Lower lobe of right lung (tissue), 2 donors: Measurements from ENCODE around the gene JAG2. TPM values are rescaled to one million over a fixed set of nuclear protein-coding genes. Genes with fewer than 3 reads are reported as not detected.

Experiments
- ATAC-seq, 2 donors: fragments of 200-7000 bp; cut with Tn5 transposase; one replicate each; pipeline ENCODE4 v1.9.1; 2020 to 2022; ENCODE audit warnings: mild to moderate bottlenecking in 2 of 2, moderate library complexity in 2 of 2
- DNase-seq: peaks from one replicate; pipeline ENCODE4 v3.0.0-alpha.2; 2020
- H3K27ac ChIP-seq: fragments of 200-600 bp; one replicate; pipeline ENCODE4 v1.8.0; 2022
- H3K27me3 ChIP-seq: fragments of 200-600 bp; one replicate; pipeline ENCODE4 v1.8.0; 2022; ENCODE audit warnings: low read depth
- H3K36me3 ChIP-seq: fragments of 200-600 bp; one replicate; pipeline ENCODE4 v1.8.0; 2022; ENCODE audit warnings: mild to moderate bottlenecking
- H3K4me1 ChIP-seq: fragments of 200-600 bp; one replicate; pipeline ENCODE4 v1.8.0; 2022
- H3K4me3 ChIP-seq: fragments of 200-600 bp; one replicate; pipeline ENCODE4 v1.8.0; 2022; ENCODE audit warnings: mild to moderate bottlenecking
- H3K9me3 ChIP-seq: fragments of 200-600 bp; one replicate; pipeline ENCODE4 v1.8.0; 2022
- CTCF ChIP-seq: fragments of 200-600 bp; IDR thresholded peaks from one replicate; pipeline ENCODE4 v1.8.0; 2022; ENCODE audit warnings: antibody characterized with exemption, mild to moderate bottlenecking
- intact Hi-C: fragments of 100-400 bp; cut with DNase I; formaldehyde crosslinking; loops from one replicate; pipeline ENCODE4 v1.11.0; 2022
- total RNA-seq: library from RNA; stranded (reverse); fragmentation: NEBNext Ultra II Directional; extraction: Animal tissue kit (Norgen Biotek cat#: 25700); gene quantifications from one replicate; pipeline ENCODE4 v1.2.1, GENCODE V29; 2021
- donor health status: DM: no; HTN: yes; CAD: no; lungs with severe emphysema.

Gene JAG2
- total RNA-seq, 1 donor from 2014 or later = 29.2 TPM

- peak; percentile 24 for DNase-seq
- ATAC-seq = no peak
Observed at GRCh38 chr14:105146181-105146975, 22.2 kb downstream of the JAG2 start.

GRCh38 chr14:105145381-105146180 lies 23.0 kb downstream of the JAG2 start:
- TF ChIP-seq CTCF = no peak
- no peak overlapping the region for H3K27ac ChIP-seq
- intact Hi-C loops = no loop called here
- H3K4me1 ChIP-seq = no peaks in the 10 kb centered on the region
- peaks cover 29% of the 10 kb centered on the region for H3K36me3 ChIP-seq
- H3K4me3 ChIP-seq = no peak overlapping the region
- DNase-seq (peak; percentile 32), ATAC-seq (no peak)
- peaks cover 6% of the 10 kb centered on the region for H3K9me3 ChIP-seq
- no peaks in the 10 kb centered on the region for H3K27me3 ChIP-seq

More at GRCh38 chr14:105146181-105146975, 22.2 kb downstream of the JAG2 start:
- H3K4me1 ChIP-seq = no peaks in the 10 kb centered on the region
- H3K4me3 ChIP-seq = no peak overlapping the region
- H3K27me3 ChIP-seq = no peaks in the 10 kb centered on the region
- intact Hi-C loops = no loop called here
- no peak for TF ChIP-seq CTCF
- no peaks in the 10 kb centered on the region for H3K9me3 ChIP-seq
- no peak overlapping the region for H3K27ac ChIP-seq
- H3K36me3 ChIP-seq = peaks cover 30% of the 10 kb centered on the region

- Histone ChIP-seq H3K27me3 (no peaks in the 10 kb centered on the region), H3K9me3 (peaks cover 9% of the 10 kb centered on the region), H3K4me3 (no peak overlapping the region), H3K4me1 (no peaks in the 10 kb centered on the region), H3K36me3 (peaks cover 26% of the 10 kb centered on the region), H3K27ac (no peak overlapping the region)
- peak in 1 of 2 donors; percentile 2 for ATAC-seq
- no peak for DNase-seq
- no peak for TF ChIP-seq CTCF
- intact Hi-C loops = no loop called here
Observed at GRCh38 chr14:105144666-105145380, 23.8 kb downstream of the JAG2 start.

DNA sequence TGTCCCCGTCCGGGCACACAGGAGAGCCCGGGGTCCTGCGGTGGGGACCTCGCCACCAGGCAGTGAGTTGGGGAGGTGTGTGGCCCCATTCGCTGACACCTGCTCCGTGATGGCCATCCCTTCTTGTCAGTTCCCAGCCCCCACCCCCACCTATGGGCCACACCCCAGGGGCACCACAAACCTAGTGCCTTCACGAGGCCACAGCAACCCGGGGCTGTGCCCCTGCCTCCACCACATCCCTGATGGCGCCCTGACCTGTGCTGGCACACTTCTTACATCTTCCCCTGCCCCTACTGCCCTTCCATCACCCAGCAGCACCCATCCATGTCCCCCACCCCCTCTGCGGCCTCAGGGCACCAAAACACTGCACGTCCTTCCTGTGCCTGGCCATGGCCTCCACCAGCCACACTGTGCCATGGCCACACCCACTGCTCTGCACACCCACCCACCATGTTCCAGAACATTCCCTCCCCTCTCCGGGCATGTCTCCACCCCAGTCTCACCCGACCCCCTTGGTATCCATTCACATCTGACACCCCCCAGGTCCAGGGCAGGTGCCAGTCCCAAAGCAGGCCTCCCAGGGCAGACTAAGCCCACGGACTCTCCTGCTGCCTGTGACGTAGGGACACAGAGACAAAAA lies 24.4 kb downstream of the JAG2 start:
- ATAC-seq (no peak), DNase-seq (peak; percentile 35)
- no peak overlapping the region for H3K4me3 ChIP-seq
- no peak for TF ChIP-seq CTCF
- no peak overlapping the region for H3K27ac ChIP-seq
- H3K27me3 ChIP-seq = no peaks in the 10 kb centered on the region
- peaks cover 26% of the 10 kb centered on the region for H3K36me3 ChIP-seq
- intact Hi-C loops = no loop called here
- peaks cover 15% of the 10 kb centered on the region for H3K9me3 ChIP-seq
- H3K4me1 ChIP-seq = no peaks in the 10 kb centered on the region

DNA sequence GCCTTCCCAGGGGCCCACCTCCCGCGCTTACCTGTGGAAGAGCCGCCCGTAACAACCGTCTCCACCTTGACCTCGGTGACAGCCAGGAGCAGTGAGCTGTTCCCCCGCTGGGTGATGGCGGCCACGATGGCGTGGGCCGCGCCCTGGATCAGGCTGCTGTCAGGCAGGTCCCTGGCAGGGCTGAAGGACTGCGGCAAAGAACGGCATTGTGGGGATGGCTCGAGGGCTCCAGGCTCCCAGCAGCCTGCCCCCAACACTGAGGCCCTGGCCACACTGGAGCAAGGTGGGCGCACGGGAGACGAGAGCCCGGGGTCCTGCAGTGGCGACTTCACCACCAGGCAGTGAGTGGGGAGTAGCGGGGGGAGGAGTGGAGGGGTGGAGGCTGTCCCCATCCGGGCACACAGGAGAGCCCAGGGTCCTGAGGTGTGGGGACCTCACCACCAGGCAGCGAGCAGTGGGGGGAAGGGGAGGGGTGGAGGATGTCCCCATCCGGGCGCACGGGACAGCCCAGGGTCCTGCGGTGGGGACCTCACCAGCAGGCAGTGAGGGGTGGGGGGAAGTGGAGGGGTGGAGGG lies 25.0 kb downstream of the JAG2 start:
- intact Hi-C loops = no loop called here
- Histone ChIP-seq H3K4me1 (no peaks in the 10 kb centered on the region), H3K27me3 (no peaks in the 10 kb centered on the region), H3K4me3 (no peak overlapping the region), H3K27ac (no peak overlapping the region), H3K9me3 (peaks cover 15% of the 10 kb centered on the region), H3K36me3 (peaks cover 22% of the 10 kb centered on the region)
- no peak for TF ChIP-seq CTCF
- DNase-seq (peak; percentile 41), ATAC-seq (no peak)
